ENCODE data around the gene VGLL2.

DNA sequence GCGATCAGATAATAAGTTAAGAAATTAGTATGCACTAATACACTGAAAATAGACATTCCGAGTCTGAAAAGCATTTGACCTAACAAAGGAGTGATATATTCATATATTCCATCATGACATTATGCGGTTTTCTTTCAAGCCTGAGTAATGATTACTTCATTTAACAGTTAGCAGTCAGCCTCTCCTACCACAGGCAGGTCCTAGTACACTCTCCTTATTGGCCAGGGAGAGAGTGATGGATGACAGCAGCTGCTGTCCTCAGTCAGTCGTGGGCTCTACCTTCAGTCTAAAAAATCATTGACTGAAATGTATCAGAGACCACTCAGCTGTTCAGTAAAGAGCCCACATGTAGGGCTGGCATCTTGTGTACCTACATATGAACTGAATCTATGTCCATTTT is 33.2 kb upstream of the VGLL2 start:
- TF ChIP-seq POLR2A (IDR thresholded peaks at IDR 0.05): no peak
- TF ChIP-seq, protein P1, sequence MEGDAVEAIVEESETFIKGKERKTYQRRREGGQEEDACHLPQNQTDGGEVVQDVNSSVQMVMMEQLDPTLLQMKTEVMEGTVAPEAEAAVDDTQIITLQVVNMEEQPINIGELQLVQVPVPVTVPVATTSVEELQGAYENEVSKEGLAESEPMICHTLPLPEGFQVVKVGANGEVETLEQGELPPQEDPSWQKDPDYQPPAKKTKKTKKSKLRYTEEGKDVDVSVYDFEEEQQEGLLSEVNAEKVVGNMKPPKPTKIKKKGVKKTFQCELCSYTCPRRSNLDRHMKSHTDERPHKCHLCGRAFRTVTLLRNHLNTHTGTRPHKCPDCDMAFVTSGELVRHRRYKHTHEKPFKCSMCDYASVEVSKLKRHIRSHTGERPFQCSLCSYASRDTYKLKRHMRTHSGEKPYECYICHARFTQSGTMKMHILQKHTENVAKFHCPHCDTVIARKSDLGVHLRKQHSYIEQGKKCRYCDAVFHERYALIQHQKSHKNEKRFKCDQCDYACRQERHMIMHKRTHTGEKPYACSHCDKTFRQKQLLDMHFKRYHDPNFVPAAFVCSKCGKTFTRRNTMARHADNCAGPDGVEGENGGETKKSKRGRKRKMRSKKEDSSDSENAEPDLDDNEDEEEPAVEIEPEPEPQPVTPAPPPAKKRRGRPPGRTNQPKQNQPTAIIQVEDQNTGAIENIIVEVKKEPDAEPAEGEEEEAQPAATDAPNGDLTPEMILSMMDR (IDR thresholded peaks at IDR 0.05): no peak

Data from thyroid gland (tissue), 4 donors.